HCT116 (cell line): ENCODE results near the gene IL15.

Experiments used
- CTCF ChIP-seq, 3 experiments: fragments of 200-600 bp in 1 of 3; sonication (generic) in 1 of 3; IDR thresholded peaks in 2 of 3; conservative IDR thresholded peaks in 1 of 3; 2 replicates each; pipeline ENCODE4 v1.5.1; 2012 to 2017; ENCODE audit warnings: low read depth in 2 of 3, low read length in 2 of 3, antibody characterized with exemption in 1 of 3, borderline replicate concordance in 1 of 3, control low read depth in 1 of 3, mild to moderate bottlenecking in 1 of 3, mixed read lengths in 1 of 3, mixed run types in 1 of 3, moderate library complexity in 1 of 3; ENCODE audit not compliant: insufficient read depth in 1 of 3
- EZH2 ChIP-seq: fragments of 200-600 bp; sonication (generic); IDR thresholded peaks from 2 replicates; pipeline ENCODE4 v1.6.1; 2017; ENCODE audit warnings: antibody characterized with exemption, mixed run types
- EZH2phosphoT487 ChIP-seq: fragments of 200-600 bp; IDR thresholded peaks from 2 replicates; pipeline ENCODE4 v1.6.1; 2018; ENCODE audit warnings: antibody characterized with exemption, borderline replicate concordance
- SIN3A ChIP-seq: IDR thresholded peaks from 2 replicates; pipeline ENCODE4 v1.6.1; 2012; ENCODE audit warnings: low read depth
- ZNF274 ChIP-seq: fragments of 200-500 bp; sonication (Bioruptor generic); IDR thresholded peaks from 2 replicates; pipeline ENCODE4 v1.6.1; 2014; ENCODE audit warnings: mild to moderate bottlenecking, low read depth, low read length, inconsistent platforms

- no peak for TF ChIP-seq CTCF (IDR thresholded peaks at IDR 0.05 in 2 of 3, conservative IDR thresholded peaks at IDR 0.05 in 1 of 3; ENCODE audit: borderline replicate concordance in 1 of 3, insufficient read depth in 1 of 3, low read depth in 2 of 3, low read length in 2 of 3)
- TF ChIP-seq ZNF274: no peak
- no peak for TF ChIP-seq EZH2
- no peak for TF ChIP-seq EZH2phosphoT487
- no peak for TF ChIP-seq SIN3A
Observed at GRCh38 chr4:141724646-141725045, 88.3 kb downstream of the IL15 start.
